ENCODE measurements around the gene SPZ1. TPM values are rescaled to one million over a fixed set of nuclear protein-coding genes. Genes with fewer than 3 reads are reported as not detected.

The SPZ1 gene
- total RNA-seq, 3 donors from 2014 or later (not counting 1 experiment from before 2014, with no cell fraction given) = not detected

DNA sequence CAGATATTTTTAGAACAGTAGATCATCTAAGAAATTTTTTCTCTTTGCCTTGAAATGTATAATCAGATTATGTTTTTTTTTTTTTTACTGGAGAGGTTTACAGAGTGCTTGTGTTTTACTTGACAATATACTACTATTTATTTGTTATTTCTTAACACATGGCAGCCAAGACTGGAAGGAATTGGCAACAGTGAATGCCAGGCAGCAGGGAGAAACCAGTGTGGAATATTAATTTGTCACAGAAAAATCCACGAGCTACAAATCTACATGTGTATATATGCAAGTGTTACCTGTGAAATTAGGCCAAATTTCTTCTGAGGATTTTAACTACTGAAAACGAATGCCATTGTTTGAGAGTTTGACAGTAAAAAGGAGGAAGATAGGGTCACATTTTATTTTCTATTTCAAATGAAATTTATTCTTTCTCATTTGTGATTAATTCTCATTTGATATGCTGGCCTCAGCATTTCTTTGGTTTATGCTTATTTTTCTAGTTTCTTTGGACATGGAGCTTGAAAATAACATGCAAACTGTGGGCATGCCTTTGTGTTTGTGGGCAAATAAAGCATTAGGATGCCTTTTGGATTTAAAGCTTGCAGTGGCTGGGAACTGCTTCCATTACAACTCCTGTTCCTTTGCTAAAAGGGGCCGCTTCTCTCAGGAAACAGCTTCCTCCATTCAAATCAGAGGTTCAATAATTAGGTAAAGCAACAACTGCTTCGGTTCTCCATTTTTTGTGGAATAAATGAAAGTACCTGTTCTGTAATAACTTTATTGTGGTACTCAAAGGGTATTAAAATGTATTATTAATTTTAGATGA lies 49.1 kb downstream of the SPZ1 start:
- Mint-ChIP-seq H3K4me1 (no peaks in the 10 kb centered on the region), H3K36me3 (no peaks in the 10 kb centered on the region), H3K9me3 (no peaks in the 10 kb centered on the region), H3K4me3 (no peak overlapping the region), H3K27ac (no peak overlapping the region), H3K27me3 (ENCODE audit: low read depth in 2 of 2) (peaks cover 8 to 14% of the 10 kb centered on the region in 2 donors)
- WGBS (ENCODE audit: insufficient coverage) = 80% methylated on average over 2 of the region's 4 CpGs
- Histone ChIP-seq H3K27me3 (ENCODE audit: control insufficient read depth, insufficient read depth, low read length) (no peaks in the 10 kb centered on the region), H3K9me3 (ENCODE audit: control insufficient read depth, insufficient read depth, low read length) (no peaks in the 10 kb centered on the region), H3K27ac (ENCODE audit: low read length) (no peak overlapping the region), H3K36me3 (ENCODE audit: control insufficient read depth, insufficient read depth, low read length) (no peaks in the 10 kb centered on the region), H3K4me3 (ENCODE audit: low read length) (no peak overlapping the region), H3K4me1 (ENCODE audit: control insufficient read depth, insufficient read depth, low read length) (no peaks in the 10 kb centered on the region)
- intact Hi-C loops (cut with micrococcal nuclease) = no loop called here
- DNase-seq (no peak), ATAC-seq (no peak)
- TF ChIP-seq CTCF (IDR thresholded peaks at IDR 0.05) = no peak

- Histone ChIP-seq H3K36me3 (ENCODE audit: control insufficient read depth, insufficient read depth, low read length) (no peaks in the 10 kb centered on the region), H3K4me1 (ENCODE audit: control insufficient read depth, insufficient read depth, low read length) (no peaks in the 10 kb centered on the region), H3K27ac (ENCODE audit: low read length) (no peak overlapping the region), H3K4me3 (ENCODE audit: low read length) (no peak overlapping the region), H3K9me3 (ENCODE audit: control insufficient read depth, insufficient read depth, low read length) (no peaks in the 10 kb centered on the region), H3K27me3 (ENCODE audit: control insufficient read depth, insufficient read depth, low read length) (no peaks in the 10 kb centered on the region)
- 96% methylated on average over 8 of the region's 8 CpGs for WGBS (ENCODE audit: insufficient coverage)
- no peak overlapping the region for H3K27ac Mint-ChIP-seq
- no peak for TF ChIP-seq CTCF (IDR thresholded peaks at IDR 0.05)
- intact Hi-C loops (cut with micrococcal nuclease) = no loop called here
- no peaks in the 10 kb centered on the region for H3K9me3 Mint-ChIP-seq
- no peak overlapping the region for H3K4me3 Mint-ChIP-seq
- no peak for DNase-seq
- H3K4me1 Mint-ChIP-seq = no peaks in the 10 kb centered on the region
- ATAC-seq = no peak
- H3K27me3 Mint-ChIP-seq (ENCODE audit: low read depth in 2 of 2) = peaks cover 8 to 14% of the 10 kb centered on the region in 2 donors
- no peaks in the 10 kb centered on the region for H3K36me3 Mint-ChIP-seq
Observed at GRCh38 chr5:80369521-80369920, 49.7 kb downstream of the SPZ1 start.

DNA sequence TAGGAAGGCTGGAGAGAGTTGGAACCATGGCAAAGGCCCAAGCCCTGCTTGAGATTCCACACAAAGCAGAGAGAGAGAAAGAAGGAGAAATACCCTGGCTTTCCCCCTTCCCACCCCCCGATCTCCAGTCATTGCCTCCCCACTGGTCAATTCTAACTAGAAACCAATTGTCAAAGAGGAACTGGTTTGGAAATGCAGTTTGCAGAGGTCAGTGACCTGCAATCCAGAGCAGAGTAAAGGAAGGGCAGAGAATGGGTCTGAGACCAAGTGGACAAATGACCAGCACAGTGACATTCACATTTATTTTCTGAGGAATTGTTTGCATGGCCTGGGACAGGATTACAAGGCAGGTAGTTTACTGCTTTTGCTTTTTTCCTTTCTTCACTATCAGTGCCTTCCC lies 50.6 kb downstream of the SPZ1 start:
- Histone ChIP-seq H3K4me3 (ENCODE audit: low read length) (no peak overlapping the region), H3K9me3 (ENCODE audit: control insufficient read depth, insufficient read depth, low read length) (no peaks in the 10 kb centered on the region), H3K4me1 (ENCODE audit: control insufficient read depth, insufficient read depth, low read length) (no peaks in the 10 kb centered on the region), H3K27me3 (ENCODE audit: control insufficient read depth, insufficient read depth, low read length) (no peaks in the 10 kb centered on the region), H3K36me3 (ENCODE audit: control insufficient read depth, insufficient read depth, low read length) (no peaks in the 10 kb centered on the region), H3K27ac (ENCODE audit: low read length) (no peak overlapping the region)
- Mint-ChIP-seq H3K9me3 (no peaks in the 10 kb centered on the region), H3K36me3 (no peaks in the 10 kb centered on the region), H3K27ac (no peak overlapping the region), H3K27me3 (ENCODE audit: low read depth in 2 of 2) (peaks cover 5 to 8% of the 10 kb centered on the region in 2 donors), H3K4me1 (no peaks in the 10 kb centered on the region), H3K4me3 (no peak overlapping the region)
- ATAC-seq = no peak
- WGBS (ENCODE audit: insufficient coverage) = no CpG with 5 or more reads among the region's 1 CpG
- no peak for DNase-seq
- TF ChIP-seq CTCF (IDR thresholded peaks at IDR 0.05) = no peak
- intact Hi-C loops (cut with micrococcal nuclease) = no loop called here

Other genes with a start within 250 kb of the SPZ1 start
- 10 to 100 TPM in 2 of 3 donors, 1 to 10 TPM in 1; 6.8 to 18.9 (median 14.5) TPM for gene SERINC5, start 64.0 kb upstream of the SPZ1 start, total RNA-seq
- 10 to 100 TPM; 24.4 to 36.6 (median 30.1) TPM for gene ZFYVE16, start 88.1 kb downstream of the SPZ1 start, total RNA-seq
- under 1 TPM; 0.21 to 0.45 (median 0.43) TPM for gene FAM151B, start 168.1 kb downstream of the SPZ1 start, total RNA-seq